GM12878 (cell line): ENCODE measurements around the gene SETD2. TPM values are rescaled to one million over a fixed set of nuclear protein-coding genes. Genes with fewer than 3 reads are reported as not detected.

Experiments used
- ATAC-seq: fragments of 200-7000 bp; cut with Tn5 transposase; 3 replicates; pipeline ENCODE4 v1.9.1; 2020; ENCODE audit warnings: mild to moderate bottlenecking, moderate library complexity
- BruUV-seq: library from RNA; stranded (reverse); fragments of 400-500 nt; replicated peaks from 2 replicates; lab custom pipeline; 2021; lab: Mats Ljungman, UMichigan
- CTCF ChIA-PET: fragments of 300-600 bp; sonication (Branson Sonifier 250); formaldehyde crosslinking; extraction: SDS; loops from one replicate; lab custom pipeline; 2021; ENCODE audit warnings: inconsistent platforms; lab: Yijun Ruan, JAX
- POLR2A ChIA-PET: fragments of 350-600 bp; formaldehyde crosslinking; extraction: SDS; loops from one replicate; lab custom pipeline; 2021; ENCODE audit warnings: inconsistent platforms; lab: Charles Lee
- RAD21 ChIA-PET: fragments of 300-600 bp; sonication (Branson Sonifier 250); formaldehyde crosslinking; loops from one replicate; lab custom pipeline; 2023; ENCODE audit warnings: antibody characterized with exemption; ENCODE audit not compliant: unreplicated experiment; lab: Charles Lee
- SMC1A ChIA-PET: fragments of 300-600 bp; sonication (Branson Sonifier 250); formaldehyde crosslinking; loops from one replicate; lab custom pipeline; 2023; ENCODE audit not compliant: unreplicated experiment, uncharacterized antibody; lab: Charles Lee
- DNase-seq: peaks from one replicate; pipeline ENCODE4 v3.0.0-alpha.2; 2011; ENCODE audit warnings: low read depth, low spot score
- FAIRE-seq: peaks from 3 replicates; lab custom pipeline; 2011; peaks lifted over from hg19 to GRCh38; lab: Jason Lieb, UNC
- H2AFZ ChIP-seq: 2 replicates; pipeline ENCODE4 v1.6.0; 2011; ENCODE audit warnings: low read depth, low read length, control low read depth; ENCODE audit not compliant: control insufficient read depth
- H3K27ac ChIP-seq: 2 replicates; pipeline ENCODE4 v1.5.1; 2011; ENCODE audit warnings: control low read depth; ENCODE audit not compliant: control insufficient read depth, insufficient read depth
- H3K27me3 ChIP-seq, 2 experiments: replicated peaks in 1 of 2; 2 replicates each; pipeline versions ENCODE4 v1.6.0 to v1.6.1; 2011; ENCODE audit warnings: low read length in 1 of 2; ENCODE audit not compliant: control insufficient read depth in 2 of 2, insufficient read depth in 2 of 2
- H3K36me3 ChIP-seq, 2 experiments: 2 replicates each; pipeline ENCODE4 v1.5.1; 2011; ENCODE audit warnings: low read length in 1 of 2; ENCODE audit not compliant: control insufficient read depth in 2 of 2, insufficient read depth in 2 of 2
- H3K4me1 ChIP-seq: 2 replicates; pipeline ENCODE4 v1.6.1; 2011; ENCODE audit warnings: mild to moderate bottlenecking, low read length, moderate library complexity, mixed read lengths; ENCODE audit not compliant: control insufficient read depth, insufficient read depth
- H3K4me2 ChIP-seq: 2 replicates; pipeline ENCODE4 v1.6.0; 2011; ENCODE audit warnings: control low read depth; ENCODE audit not compliant: control insufficient read depth, insufficient read depth
- H3K4me3 ChIP-seq: fragments of 200-600 bp; sonication (generic); 2 replicates; pipeline ENCODE4 v1.5.1; 2016
- H3K79me2 ChIP-seq: 2 replicates; pipeline ENCODE4 v1.6.0; 2011; ENCODE audit warnings: low read length; ENCODE audit not compliant: control insufficient read depth, insufficient read depth
- H3K9ac ChIP-seq: 2 replicates; pipeline ENCODE4 v1.8.0; 2011; ENCODE audit warnings: low read length, control low read depth, mixed read lengths; ENCODE audit not compliant: control insufficient read depth, insufficient read depth
- H3K9me3 ChIP-seq: replicated peaks from 3 replicates; pipeline ENCODE4 v1.5.1; 2011; ENCODE audit warnings: mild to moderate bottlenecking, low read length; ENCODE audit not compliant: control insufficient read depth, insufficient read depth
- H4K20me1 ChIP-seq: 2 replicates; pipeline ENCODE4 v1.6.0; 2011; ENCODE audit not compliant: control insufficient read depth, insufficient read depth
- ETV6 ChIP-seq, 2 experiments: fragments of 450-650 bp in 1 of 2; IDR thresholded peaks in 1 of 2; conservative IDR thresholded peaks in 1 of 2; 2 replicates each; pipeline ENCODE4 v1.6.1; 2014; ENCODE audit warnings: antibody characterized with exemption in 1 of 2, borderline replicate concordance in 1 of 2, low read depth in 1 of 2, mild to moderate bottlenecking in 1 of 2, moderate library complexity in 1 of 2
- IKZF2 ChIP-seq, 2 experiments: fragments of 450-650 bp; IDR thresholded peaks; 2 replicates each; pipeline ENCODE4 v1.6.1; 2017; ENCODE audit warnings: mild to moderate bottlenecking in 2 of 2, moderate library complexity in 2 of 2
- MEF2A ChIP-seq: IDR thresholded peaks from 2 replicates; pipeline ENCODE4 v1.6.1; 2011; ENCODE audit warnings: low read depth, mild to moderate bottlenecking, low read length, moderate library complexity; ENCODE audit not compliant: insufficient read depth
- NR2C1 ChIP-seq: fragments of 450-650 bp; IDR thresholded peaks from 2 replicates; pipeline ENCODE4 v1.6.1; 2017; ENCODE audit warnings: antibody characterized with exemption, mild to moderate bottlenecking, moderate library complexity
- SUPT20H ChIP-seq: IDR thresholded peaks from 2 replicates; pipeline ENCODE4 v1.6.1; 2011; ENCODE audit warnings: low read depth, mild to moderate bottlenecking, low read length, moderate library complexity, borderline replicate concordance; ENCODE audit not compliant: control insufficient read depth
- USF1 ChIP-seq: IDR thresholded peaks from 2 replicates; pipeline ENCODE4 v1.6.1; 2011; ENCODE audit warnings: borderline replicate concordance, low read depth, mild to moderate bottlenecking, moderate library complexity, mixed read lengths, low read length; ENCODE audit not compliant: insufficient read depth; ENCODE audit errors: extremely low read length
- WGBS: methylation state at CpG from one replicate; pipeline ENCODE4 v1.1.6; 2016; ENCODE audit warnings: low lambda C conversion rate; ENCODE audit not compliant: insufficient replicate concordance, insufficient coverage; ENCODE audit errors: missing lambda C conversion rate; 5-methylcytosine and 5-hydroxymethylcytosine counted together
- in situ Hi-C: fragments of 300-500 bp; cut with MboI; formaldehyde crosslinking; loops from 9 replicates; pipeline ENCODE4 v1.14.3; 2018; ENCODE audit warnings: mixed read lengths
- intact Hi-C: fragments of 100-400 bp; cut with micrococcal nuclease; formaldehyde crosslinking; loops from one replicate; pipeline ENCODE4 v1.14.2; 2022; ENCODE audit not compliant: unreplicated experiment
- polyA plus RNA-seq, 11 experiments: library from polyadenylated mRNA; depleted of rRNA in 4 of 11; unstranded in 6 of 11; stranded (reverse) in 5 of 11; fragments of >200 nt; fragmentation: Nextera tagmentation in 4 of 11; fragmentation: Illumina TruSeq in 1 of 11; extraction: Ambion mirVana in 4 of 11; extraction: Trizol in 1 of 11; gene quantifications; 1 replicate in 1 of 11; 2 replicates in 10 of 11; pipeline versions ENCODE4 v1.2.1 to v1.2.3, GENCODE V29; 2011 to 2016; ENCODE audit warnings: inconsistent platforms in 2 of 11, missing spikeins in 2 of 11, low read depth in 1 of 11
- total RNA-seq, 4 experiments: library from RNA; depleted of rRNA in 3 of 4; stranded (reverse); fragments of >200 nt in 3 of 4; fragmentation: Illumina TruSeq in 1 of 4; extraction: Trizol in 1 of 4; gene quantifications; 2 replicates each; pipeline versions ENCODE4 v1.2.1 to v1.2.3, GENCODE V29; 2013 to 2021
- TF ChIP-seq, protein P1 (sequence below): fragments of 450-650 bp; conservative IDR thresholded peaks from 2 replicates; pipeline ENCODE4 v1.6.1; 2017; ENCODE audit warnings: mild to moderate bottlenecking, moderate library complexity
- TF ChIP-seq, protein P2 (sequence below): fragments of 450-650 bp; IDR thresholded peaks from 2 replicates; pipeline ENCODE4 v1.6.1; 2018; ENCODE audit warnings: mild to moderate bottlenecking, low read depth, moderate library complexity; ENCODE audit not compliant: partially characterized antibody

SETD2 gene
- total and polyA plus RNA-seq, 10 of the 15 experiments (the other 5 are each of a cell fraction or from before 2014, with no cell fraction given): 8.4 to 44.9 (median 24.5) TPM

DNA sequence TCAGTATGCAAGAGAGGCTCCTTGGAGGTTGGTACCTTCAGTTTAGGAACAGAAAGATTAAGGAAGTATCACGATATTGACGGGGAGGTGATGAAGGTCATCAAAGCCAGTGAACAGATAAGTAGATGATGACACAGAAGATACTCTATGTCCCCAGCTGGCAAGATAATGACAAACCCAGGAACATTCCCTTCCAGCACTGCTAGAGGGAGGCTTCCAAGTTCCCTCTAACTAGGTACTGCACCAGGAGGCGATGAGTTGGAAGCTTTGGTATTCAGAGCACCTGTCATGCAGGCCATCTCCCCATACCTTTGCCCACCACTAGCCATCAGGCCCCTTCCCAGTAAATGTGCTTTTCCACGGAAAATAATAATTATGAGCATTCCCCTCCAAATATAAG lies 143.6 kb downstream of the SETD2 start:
- Histone ChIP-seq H3K27ac (no peak overlapping the region), H3K36me3 (peaks cover 13 to 15% of the 10 kb centered on the region in 2 experiments), H3K4me3 (no peak overlapping the region), H3K9me3 (no peaks in the 10 kb centered on the region), H3K9ac (no peak overlapping the region), H3K27me3 (no peaks in the 10 kb centered on the region), H4K20me1 (no peaks in the 10 kb centered on the region; the same call in 1 of the 2 replicates), H3K4me2 (no peak overlapping the region), H2AFZ (no peak overlapping the region), H3K4me1 (peaks cover 14% of the 10 kb centered on the region), H3K79me2 (no peaks in the 10 kb centered on the region; the same call in 1 of the 2 replicates)
- WGBS: 98% methylated on average over 4 of the region's 4 CpGs
- RAD21 ChIA-PET: interaction anchor here (0.5 to 1.2 kb wide), 2 partner anchors 11 to 157 kb away, joined by 3 to 4 read pairs; no protein-coding TSS in a partner anchor
- ATAC-seq (no peak), FAIRE-seq (no peak), DNase-seq (no peak)
- CTCF ChIA-PET: interaction anchor here (0.9 to 4.3 kb wide), 5 partner anchors 10 to 351 kb away, joined by 3 to 27 read pairs (median 4); partner anchors contain the start of gene SETD2
- no TSS peak for BruUV-seq
- TF ChIP-seq, protein P1, sequence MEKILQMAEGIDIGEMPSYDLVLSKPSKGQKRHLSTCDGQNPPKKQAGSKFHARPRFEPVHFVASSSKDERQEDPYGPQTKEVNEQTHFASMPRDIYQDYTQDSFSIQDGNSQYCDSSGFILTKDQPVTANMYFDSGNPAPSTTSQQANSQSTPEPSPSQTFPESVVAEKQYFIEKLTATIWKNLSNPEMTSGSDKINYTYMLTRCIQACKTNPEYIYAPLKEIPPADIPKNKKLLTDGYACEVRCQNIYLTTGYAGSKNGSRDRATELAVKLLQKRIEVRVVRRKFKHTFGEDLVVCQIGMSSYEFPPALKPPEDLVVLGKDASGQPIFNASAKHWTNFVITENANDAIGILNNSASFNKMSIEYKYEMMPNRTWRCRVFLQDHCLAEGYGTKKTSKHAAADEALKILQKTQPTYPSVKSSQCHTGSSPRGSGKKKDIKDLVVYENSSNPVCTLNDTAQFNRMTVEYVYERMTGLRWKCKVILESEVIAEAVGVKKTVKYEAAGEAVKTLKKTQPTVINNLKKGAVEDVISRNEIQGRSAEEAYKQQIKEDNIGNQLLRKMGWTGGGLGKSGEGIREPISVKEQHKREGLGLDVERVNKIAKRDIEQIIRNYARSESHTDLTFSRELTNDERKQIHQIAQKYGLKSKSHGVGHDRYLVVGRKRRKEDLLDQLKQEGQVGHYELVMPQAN: no peak
- TF ChIP-seq, protein P2, sequence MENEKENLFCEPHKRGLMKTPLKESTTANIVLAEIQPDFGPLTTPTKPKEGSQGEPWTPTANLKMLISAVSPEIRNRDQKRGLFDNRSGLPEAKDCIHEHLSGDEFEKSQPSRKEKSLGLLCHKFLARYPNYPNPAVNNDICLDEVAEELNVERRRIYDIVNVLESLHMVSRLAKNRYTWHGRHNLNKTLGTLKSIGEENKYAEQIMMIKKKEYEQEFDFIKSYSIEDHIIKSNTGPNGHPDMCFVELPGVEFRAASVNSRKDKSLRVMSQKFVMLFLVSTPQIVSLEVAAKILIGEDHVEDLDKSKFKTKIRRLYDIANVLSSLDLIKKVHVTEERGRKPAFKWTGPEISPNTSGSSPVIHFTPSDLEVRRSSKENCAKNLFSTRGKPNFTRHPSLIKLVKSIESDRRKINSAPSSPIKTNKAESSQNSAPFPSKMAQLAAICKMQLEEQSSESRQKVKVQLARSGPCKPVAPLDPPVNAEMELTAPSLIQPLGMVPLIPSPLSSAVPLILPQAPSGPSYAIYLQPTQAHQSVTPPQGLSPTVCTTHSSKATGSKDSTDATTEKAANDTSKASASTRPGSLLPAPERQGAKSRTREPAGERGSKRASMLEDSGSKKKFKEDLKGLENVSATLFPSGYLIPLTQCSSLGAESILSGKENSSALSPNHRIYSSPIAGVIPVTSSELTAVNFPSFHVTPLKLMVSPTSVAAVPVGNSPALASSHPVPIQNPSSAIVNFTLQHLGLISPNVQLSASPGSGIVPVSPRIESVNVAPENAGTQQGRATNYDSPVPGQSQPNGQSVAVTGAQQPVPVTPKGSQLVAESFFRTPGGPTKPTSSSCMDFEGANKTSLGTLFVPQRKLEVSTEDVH: no peak
- TF ChIP-seq ETV6 (conservative IDR thresholded peaks at IDR 0.05 in 1 of 2, IDR thresholded peaks at IDR 0.05 in 1 of 2; ENCODE audit: borderline replicate concordance in 1 of 2, low read depth in 1 of 2) (no peak), IKZF2 (IDR thresholded peaks at IDR 0.05) (no peak), NR2C1 (no peak), MEF2A (no peak), USF1 (no peak), SUPT20H (no peak)
- SMC1A ChIA-PET: interaction anchor here (0.5 to 8.8 kb wide), 6 partner anchors 11 to 184 kb away, joined by 3 to 83 read pairs (median 3); no protein-coding TSS in a partner anchor
- intact Hi-C loops (no loop called here), in situ Hi-C loops (no loop called here)
- POLR2A ChIA-PET: interaction anchor here (1.0 to 1.2 kb wide), 2 partner anchors 8 to 119 kb away, joined by 3 read pairs; no protein-coding TSS in a partner anchor
